T-cell (primary cell): ENCODE results near the gene SLC24A3. TPM values are rescaled to one million over a fixed set of nuclear protein-coding genes. Genes with fewer than 3 reads are reported as not detected.

ENCODE experiments used
- ATAC-seq, 4 experiments: fragments of 200-7000 bp in 3 of 4; fragments of 150-1000 bp in 1 of 4; cut with Tn5 transposase; replicated peaks in 1 of 4; 1 replicate in 3 of 4; 2 replicates in 1 of 4; pipeline ENCODE4 v1.10.0; 2021; ENCODE audit warnings: moderate library complexity in 3 of 4, mild to moderate bottlenecking in 2 of 4, moderate number of reproducible peaks in 1 of 4
- CTCF ChIA-PET, 2 donors: fragments of 300-600 bp; sonication (Branson Sonifier 250); formaldehyde crosslinking; loops; one replicate each; lab custom pipeline; 2022; ENCODE audit warnings: antibody characterized with exemption in 2 of 2; lab: Charles Lee
- POLR2A ChIA-PET, 2 donors: fragments of 300-600 bp; sonication (Branson Sonifier 250); formaldehyde crosslinking; loops; one replicate each; lab custom pipeline; 2022; ENCODE audit warnings: antibody characterized with exemption in 2 of 2; lab: Charles Lee
- DNase-seq, 35 experiments: peaks; one replicate each; pipeline versions ENCODE4 v3.0.0 to v3.0.0-alpha.2; 2013 to 2023
- H3K27ac ChIP-seq: one replicate; pipeline ENCODE4 v1.5.1; 2013; ENCODE audit warnings: low read length
- H3K27me3 ChIP-seq, 2 experiments: replicated peaks in 1 of 2; 1 replicate in 1 of 2; 2 replicates in 1 of 2; pipeline versions ENCODE4 v1.6.1 to v1.7.0; 2013; ENCODE audit warnings: low read length in 1 of 2, mixed read lengths in 1 of 2; ENCODE audit not compliant: control insufficient read depth in 2 of 2, insufficient read depth in 2 of 2; ENCODE audit errors: extremely low read depth in 1 of 2
- H3K36me3 ChIP-seq, 2 donors: 1 replicate in 1 of 2; 2 replicates in 1 of 2; pipeline versions ENCODE4 v1.6.1 to v1.7.0; 2013; ENCODE audit warnings: low read length in 1 of 2; ENCODE audit not compliant: control insufficient read depth in 2 of 2, insufficient read depth in 1 of 2; ENCODE audit errors: extremely low read depth in 1 of 2
- H3K4me1 ChIP-seq, 2 experiments: 1 replicate in 1 of 2; 2 replicates in 1 of 2; pipeline versions ENCODE4 v1.6.1 to v1.7.0; 2013; ENCODE audit warnings: low read length in 2 of 2, mixed read lengths in 1 of 2; ENCODE audit not compliant: insufficient read depth in 2 of 2, control insufficient read depth in 1 of 2; ENCODE audit errors: extremely low read depth in 1 of 2
- H3K4me3 ChIP-seq, 2 donors: 1 replicate in 1 of 2; 2 replicates in 1 of 2; pipeline versions ENCODE4 v1.5.1 to v1.7.0; 2013; ENCODE audit warnings: mild to moderate bottlenecking in 2 of 2, low read length in 1 of 2, moderate library complexity in 1 of 2; ENCODE audit not compliant: control insufficient read depth in 1 of 2; ENCODE audit errors: extremely low read depth in 1 of 2
- H3K9me3 ChIP-seq: 2 replicates; pipeline ENCODE4 v1.7.0; 2013
- H3K27ac Mint-ChIP-seq, 2 donors: one replicate each; pipeline ENCODE4 v1.8.0; 2020 to 2021; ENCODE audit warnings: mild to moderate bottlenecking in 2 of 2, mixed read lengths in 2 of 2
- H3K27me3 Mint-ChIP-seq, 2 donors: one replicate each; pipeline ENCODE4 v1.8.0; 2021 to 2022; ENCODE audit warnings: mixed read lengths in 2 of 2
- H3K36me3 Mint-ChIP-seq: one replicate; pipeline ENCODE4 v1.8.0; 2021; ENCODE audit warnings: mixed read lengths
- H3K4me1 Mint-ChIP-seq, 3 donors: one replicate each; pipeline ENCODE4 v1.8.0; 2020 to 2022; ENCODE audit warnings: mixed read lengths in 3 of 3, mild to moderate bottlenecking in 1 of 3
- H3K4me3 Mint-ChIP-seq, 3 donors: one replicate each; pipeline ENCODE4 v1.8.0; 2020 to 2022; ENCODE audit warnings: mild to moderate bottlenecking in 3 of 3, mixed read lengths in 3 of 3, moderate library complexity in 3 of 3
- H3K9me3 Mint-ChIP-seq, 3 donors: one replicate each; pipeline ENCODE4 v1.8.0; 2020 to 2022; ENCODE audit warnings: mixed read lengths in 3 of 3
- WGBS: methylation state at CpG from one replicate; pipeline ENCODE4 v1.1.5; 2013; ENCODE audit warnings: missing lambda C conversion rate; ENCODE audit not compliant: insufficient coverage; 5-methylcytosine and 5-hydroxymethylcytosine counted together
- total RNA-seq, 35 experiments: library from RNA in 6 of 35; stranded (reverse) in 6 of 35; fragments of 120-200 nt in 1 of 35; gene quantifications; one replicate each; pipeline versions ENCODE4 v1.2.1 to v1.2.4 and lab custom pipeline; 2013 to 2026

The SLC24A3 gene
- total RNA-seq, 5 donors from 2014 or later (not counting 1 experiment from before 2014, with no cell fraction given): 0.06 to 0.25 (median 0.12) TPM

- peaks cover 0 to 11% (median under 1%) of the 10 kb centered on the region in 3 donors for H3K9me3 Mint-ChIP-seq
- peaks cover 0 to 8% of the 10 kb centered on the region in 2 donors for H3K27me3 Mint-ChIP-seq
- no CpG with 5 or more reads among the region's 2 CpGs for WGBS
- no peaks in the 10 kb centered on the region for H3K9me3 ChIP-seq
- ChIA-PET POLR2A (no interaction called here), CTCF (no interaction called here)
- H3K36me3 Mint-ChIP-seq: no peaks in the 10 kb centered on the region
- no peak overlapping the region for H3K27ac Mint-ChIP-seq
- H3K36me3 ChIP-seq: no peaks in the 10 kb centered on the region
- H3K27ac ChIP-seq: no peak overlapping the region
- H3K4me1 Mint-ChIP-seq: peaks cover 0 to 10% (median 0%) of the 10 kb centered on the region in 3 donors
- H3K4me3 Mint-ChIP-seq: no peak overlapping the region
- peaks cover 0 to 4% of the 10 kb centered on the region in 2 experiments for H3K4me1 ChIP-seq
- DNase-seq (no peak), ATAC-seq (peak in 1 of 4 experiments; percentile 12)
- no peaks in the 10 kb centered on the region for H3K27me3 ChIP-seq
- H3K4me3 ChIP-seq: no peak overlapping the region
These were observed 226.0 kb downstream of the SLC24A3 start for GRCh38 chr20:19438488-19438887.

GRCh38 chr20:19440660-19441527 is 228.5 kb downstream of the SLC24A3 start:
- no peak overlapping the region for H3K27ac Mint-ChIP-seq
- peaks cover 2 to 8% of the 10 kb centered on the region in 2 donors for H3K27me3 Mint-ChIP-seq
- 57% methylated on average over 11 of the region's 14 CpGs for WGBS

GRCh38 chr20:19446246-19446645 is 233.8 kb downstream of the SLC24A3 start:
- H3K27ac Mint-ChIP-seq: no peak overlapping the region
- peaks cover 0 to 10% (median 1%) of the 10 kb centered on the region in 3 donors for H3K4me1 Mint-ChIP-seq

More at GRCh38 chr20:19440660-19441527, 228.5 kb downstream of the SLC24A3 start:
- DNase-seq: peak in 4 of 35 experiments; percentile 0 to 12 (median 2)
- peak in 3 of 4 experiments; percentile 29 to 37 (median 35) for ATAC-seq
- Histone ChIP-seq H3K27me3 (no peaks in the 10 kb centered on the region), H3K27ac (no peak overlapping the region), H3K36me3 (no peaks in the 10 kb centered on the region), H3K4me1 (peaks cover 0 to 4% of the 10 kb centered on the region in 2 experiments), H3K4me3 (no peak overlapping the region), H3K9me3 (no peaks in the 10 kb centered on the region)
- ChIA-PET CTCF (no interaction called here), POLR2A (no interaction called here)
- H3K36me3 Mint-ChIP-seq: no peaks in the 10 kb centered on the region
- peaks cover 0 to 23% (median 3%) of the 10 kb centered on the region in 3 donors for H3K9me3 Mint-ChIP-seq
- no peak overlapping the region for H3K4me3 Mint-ChIP-seq
- peaks cover 0 to 10% (median 0%) of the 10 kb centered on the region in 3 donors for H3K4me1 Mint-ChIP-seq

GRCh38 chr20:19448632-19449031 is 236.2 kb downstream of the SLC24A3 start:
- POLR2A ChIA-PET: no interaction called here
- WGBS: no CpG with 5 or more reads among the region's 1 CpG
- H3K9me3 ChIP-seq: no peaks in the 10 kb centered on the region
- H3K4me3 ChIP-seq: no peak overlapping the region
- ATAC-seq (no peak), DNase-seq (no peak)
- no peaks in the 10 kb centered on the region for H3K36me3 ChIP-seq
- H3K9me3 Mint-ChIP-seq: peaks cover 0 to 11% (median 1%) of the 10 kb centered on the region in 3 donors
- H3K4me1 Mint-ChIP-seq: peaks cover 11 to 15% (median 12%) of the 10 kb centered on the region in 3 donors
- CTCF ChIA-PET: no interaction called here
- H3K4me3 Mint-ChIP-seq: no peak overlapping the region
- no peak overlapping the region for H3K27ac ChIP-seq
- H3K36me3 Mint-ChIP-seq: no peaks in the 10 kb centered on the region
- H3K27ac Mint-ChIP-seq: no peak overlapping the region
- peaks cover 0 to 8% of the 10 kb centered on the region in 2 experiments for H3K27me3 ChIP-seq
- peaks cover 3 to 8% of the 10 kb centered on the region in 2 donors for H3K27me3 Mint-ChIP-seq
- H3K4me1 ChIP-seq: no peaks in the 10 kb centered on the region

More at GRCh38 chr20:19446246-19446645, 233.8 kb downstream of the SLC24A3 start:
- H3K4me3 Mint-ChIP-seq: no peak overlapping the region
- Histone ChIP-seq H3K27ac (no peak overlapping the region), H3K4me3 (no peak overlapping the region), H3K9me3 (no peaks in the 10 kb centered on the region), H3K36me3 (no peaks in the 10 kb centered on the region), H3K27me3 (peaks cover 0 to 4% of the 10 kb centered on the region in 2 experiments), H3K4me1 (no peaks in the 10 kb centered on the region)
- H3K9me3 Mint-ChIP-seq: peaks cover 0 to 23% (median 3%) of the 10 kb centered on the region in 3 donors
- H3K36me3 Mint-ChIP-seq: no peaks in the 10 kb centered on the region
- POLR2A ChIA-PET: no interaction called here
- 89% methylated on average over 3 of the region's 4 CpGs for WGBS
- peaks cover 3 to 5% of the 10 kb centered on the region in 2 donors for H3K27me3 Mint-ChIP-seq
- CTCF ChIA-PET: no interaction called here
- DNase-seq (no peak), ATAC-seq (no peak)

- Mint-ChIP-seq H3K27me3 (peaks cover 3 to 8% of the 10 kb centered on the region in 2 donors), H3K36me3 (no peaks in the 10 kb centered on the region), H3K4me1 (peaks cover 11 to 15% (median 12%) of the 10 kb centered on the region in 3 donors), H3K9me3 (peaks cover 0 to 9% (median 0%) of the 10 kb centered on the region in 3 donors), H3K4me3 (no peak overlapping the region), H3K27ac (no peak overlapping the region)
- ATAC-seq (no peak), DNase-seq (no peak)
- no peaks in the 10 kb centered on the region for H3K4me1 ChIP-seq
- no peaks in the 10 kb centered on the region for H3K9me3 ChIP-seq
- H3K27me3 ChIP-seq: peaks cover 0 to 10% of the 10 kb centered on the region in 2 experiments
- H3K27ac ChIP-seq: no peak overlapping the region
- no peaks in the 10 kb centered on the region for H3K36me3 ChIP-seq
- WGBS: 85% methylated on average over 8 of the region's 8 CpGs
- CTCF ChIA-PET: no interaction called here
- POLR2A ChIA-PET: no interaction called here
- H3K4me3 ChIP-seq: no peak overlapping the region
These were observed 236.6 kb downstream of the SLC24A3 start for GRCh38 chr20:19449051-19449450.

GRCh38 chr20:19451231-19451922 is 238.9 kb downstream of the SLC24A3 start:
- H3K27ac ChIP-seq: no peak overlapping the region
- POLR2A ChIA-PET: no interaction called here
- H3K9me3 ChIP-seq: no peaks in the 10 kb centered on the region
- no peaks in the 10 kb centered on the region for H3K4me1 ChIP-seq
- Mint-ChIP-seq H3K4me1 (peaks cover 11 to 15% (median 12%) of the 10 kb centered on the region in 3 donors), H3K27me3 (peaks cover 3 to 6% of the 10 kb centered on the region in 2 donors), H3K36me3 (no peaks in the 10 kb centered on the region), H3K4me3 (peak overlapping the region in 1 of 3 donors; percentile 17), H3K9me3 (no peaks in the 10 kb centered on the region), H3K27ac (no peak overlapping the region)
- H3K36me3 ChIP-seq: no peaks in the 10 kb centered on the region
- WGBS: 88% methylated on average over 3 of the region's 8 CpGs
- no peak for ATAC-seq
- H3K4me3 ChIP-seq: no peak overlapping the region
- CTCF ChIA-PET: no interaction called here
- H3K27me3 ChIP-seq: peaks cover 0 to 10% of the 10 kb centered on the region in 2 experiments
- no peak for DNase-seq
